B cell (primary cell): Measurements from ENCODE around the gene TREM1. TPM values are rescaled to one million over a fixed set of nuclear protein-coding genes. Genes with fewer than 3 reads are reported as not detected.

Experiments used
- ATAC-seq: fragments of 200-7000 bp; cut with Tn5 transposase; one replicate; pipeline ENCODE4 v1.10.0; 2021; ENCODE audit warnings: low read depth, mild to moderate bottlenecking, moderate number of reproducible peaks, moderate library complexity
- CTCF ChIA-PET: fragments of 350-600 bp; sonication (Branson Sonifier 250); formaldehyde crosslinking; loops from one replicate; lab custom pipeline; 2021; ENCODE audit warnings: antibody characterized with exemption, inconsistent platforms; lab: Charles Lee
- POLR2A ChIA-PET: fragments of 350-600 bp; sonication (Branson Sonifier 250); formaldehyde crosslinking; loops from one replicate; lab custom pipeline; 2021; ENCODE audit warnings: antibody characterized with exemption; lab: Charles Lee
- DNase-seq: peaks from one replicate; pipeline ENCODE4 v3.0.0; 2013
- H2AFZ ChIP-seq: 2 replicates; pipeline ENCODE4 v1.6.1; 2012; ENCODE audit warnings: mild to moderate bottlenecking, low read depth, low read length; ENCODE audit not compliant: insufficient read depth, poor library complexity, severe bottlenecking
- H3K27ac ChIP-seq, 2 donors: 1 replicate in 1 of 2; 2 replicates in 1 of 2; pipeline ENCODE4 v1.5.1; 2012 to 2013; ENCODE audit warnings: low read length in 2 of 2, mild to moderate bottlenecking in 2 of 2, moderate library complexity in 1 of 2
- H3K27me3 ChIP-seq, 4 experiments: fragments of 200-600 bp in 1 of 4; sonication (generic) in 1 of 4; replicated peaks in 1 of 4; 1 replicate in 2 of 4; 2 replicates in 2 of 4; pipeline versions ENCODE4 v1.6.1 to v1.7.0; 2013 to 2016; ENCODE audit warnings: low read length in 3 of 4, mild to moderate bottlenecking in 2 of 4, mixed read lengths in 1 of 4, moderate library complexity in 1 of 4; ENCODE audit not compliant: insufficient read depth in 4 of 4, control insufficient read depth in 3 of 4; ENCODE audit errors: control extremely low read depth in 1 of 4
- H3K36me3 ChIP-seq, 2 experiments: replicated peaks in 1 of 2; 1 replicate in 1 of 2; 2 replicates in 1 of 2; pipeline versions ENCODE4 v1.6.1 to v1.7.1; 2013; ENCODE audit warnings: low read length in 1 of 2; ENCODE audit not compliant: insufficient read depth in 2 of 2, control insufficient read depth in 1 of 2; ENCODE audit errors: control extremely low read depth in 1 of 2, extremely low read depth in 1 of 2
- H3K4me1 ChIP-seq, 2 donors: fragments of 200-600 bp in 1 of 2; sonication (generic) in 1 of 2; 1 replicate in 1 of 2; 2 replicates in 1 of 2; pipeline versions ENCODE4 v1.5.1 to v1.6.1; 2013 to 2017; ENCODE audit warnings: low read length in 2 of 2; ENCODE audit not compliant: control insufficient read depth in 2 of 2, insufficient read depth in 2 of 2
- H3K4me2 ChIP-seq: replicated peaks from 2 replicates; pipeline ENCODE3; 2012; ENCODE audit warnings: mild to moderate bottlenecking, low read depth, low read length; ENCODE audit not compliant: poor library complexity, severe bottlenecking
- H3K4me3 ChIP-seq, 5 experiments: fragments of 200-600 bp in 1 of 5; sonication (generic) in 1 of 5; 1 replicate in 3 of 5; 2 replicates in 2 of 5; pipeline versions ENCODE4 v1.5.1 to v1.7.0; 2011 to 2016; ENCODE audit warnings: low read length in 4 of 5, mild to moderate bottlenecking in 4 of 5, low read depth in 2 of 5, control low read depth in 1 of 5, moderate library complexity in 1 of 5; ENCODE audit not compliant: insufficient read depth in 1 of 5; ENCODE audit errors: control extremely low read depth in 1 of 5, extremely low read depth in 1 of 5
- H3K79me2 ChIP-seq: fragments of 200-600 bp; sonication (generic); one replicate; pipeline ENCODE4 v1.6.0; 2016; ENCODE audit warnings: low read length; ENCODE audit not compliant: control insufficient read depth, insufficient read depth
- H3K9ac ChIP-seq: fragments of 200-600 bp; sonication (generic); 2 replicates; pipeline ENCODE4 v1.6.1; 2017; ENCODE audit warnings: mild to moderate bottlenecking, low read length, moderate library complexity
- H3K9me3 ChIP-seq, 3 donors: one replicate each; pipeline versions ENCODE4 v1.6.1 to v1.7.1; 2013; ENCODE audit warnings: low read length in 2 of 3; ENCODE audit not compliant: control insufficient read depth in 2 of 3, insufficient read depth in 1 of 3; ENCODE audit errors: control extremely low read depth in 1 of 3
- H4K20me1 ChIP-seq: 2 replicates; pipeline ENCODE4 v1.6.0; 2012; ENCODE audit warnings: mild to moderate bottlenecking, low read length; ENCODE audit not compliant: insufficient read depth, control insufficient read depth, poor library complexity, severe bottlenecking
- H3K27ac Mint-ChIP-seq: one replicate; pipeline ENCODE4 v1.8.0; 2021; ENCODE audit warnings: mixed read lengths
- H3K27me3 Mint-ChIP-seq: one replicate; pipeline ENCODE4 v1.8.0; 2021; ENCODE audit warnings: mixed read lengths
- H3K4me1 Mint-ChIP-seq: one replicate; pipeline ENCODE4 v1.8.0; 2021; ENCODE audit warnings: mixed read lengths
- H3K4me3 Mint-ChIP-seq: one replicate; pipeline ENCODE4 v1.8.0; 2021; ENCODE audit warnings: mixed read lengths
- H3K9me3 Mint-ChIP-seq: one replicate; pipeline ENCODE4 v1.8.0; 2022; ENCODE audit warnings: mixed read lengths; ENCODE audit not compliant: insufficient read depth
- EZH2 ChIP-seq: IDR thresholded peaks from 2 replicates; pipeline ENCODE4 v1.6.1; 2012; ENCODE audit warnings: borderline replicate concordance, low read depth, mild to moderate bottlenecking, moderate library complexity, low read length; ENCODE audit not compliant: insufficient read depth, poor library complexity, severe bottlenecking
- WGBS: methylation state at CpG from one replicate; pipeline ENCODE4 v1.1.5; 2013; ENCODE audit warnings: missing lambda C conversion rate; ENCODE audit not compliant: insufficient coverage; 5-methylcytosine and 5-hydroxymethylcytosine counted together
- intact Hi-C: fragments of 100-400 bp; cut with micrococcal nuclease; formaldehyde crosslinking; loops from one replicate; pipeline ENCODE4 v1.10.0; 2022
- polyA plus RNA-seq: library from polyadenylated mRNA; depleted of rRNA; stranded (reverse); fragments of >200 nt; gene quantifications from 2 replicates; pipeline ENCODE4 v1.2.3, GENCODE V29; 2012
- total RNA-seq, 2 donors: library from RNA; stranded (reverse); fragments of 120-200 nt in 1 of 2; gene quantifications; 1 replicate in 1 of 2; 2 replicates in 1 of 2; pipeline versions ENCODE4 v1.2.3 to v1.2.4, GENCODE V29; 2013 to 2022
- TF ChIP-seq, protein P1 (sequence below): fragments of 200-600 bp; IDR thresholded peaks from one replicate; pipeline ENCODE4 v1.8.0; 2022; ENCODE audit warnings: antibody characterized with exemption, mild to moderate bottlenecking

TREM1 gene
- total and polyA plus RNA-seq, 2 donors (not counting 1 experiment from before 2014, with no cell fraction given): 1.9 TPM; not detected in 1

DNA sequence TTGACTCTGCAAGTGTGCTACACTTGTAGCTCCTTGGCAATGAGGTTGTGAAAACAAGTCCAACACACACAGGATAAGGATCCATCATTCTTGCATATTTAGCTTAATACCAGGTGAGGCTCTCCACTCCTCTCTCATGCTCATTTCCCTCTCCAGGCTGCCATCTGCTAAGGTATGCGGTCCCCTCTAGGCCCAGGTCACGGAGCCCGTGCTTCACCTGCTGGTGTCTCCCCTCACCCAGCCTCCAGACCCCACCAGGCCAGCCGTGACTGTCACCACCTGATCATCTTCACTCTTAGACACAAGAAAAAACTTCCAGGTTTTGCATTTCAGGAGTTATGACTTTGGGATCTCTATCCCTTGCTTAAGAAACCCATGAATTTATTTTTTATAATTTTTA is 34.7 kb upstream of the TREM1 start:
- Histone ChIP-seq H3K4me3 (no peak overlapping the region), H3K79me2 (no peaks in the 10 kb centered on the region), H3K4me2 (no peak overlapping the region), H3K4me1 (peaks cover 27% of the 10 kb centered on the region in 2 donors), H2AFZ (no peak overlapping the region), H3K36me3 (no peaks in the 10 kb centered on the region), H3K9ac (no peak overlapping the region), H3K27me3 (peaks cover 0 to 7% (median 0%) of the 10 kb centered on the region in 4 experiments), H4K20me1 (no peaks in the 10 kb centered on the region), H3K27ac (no peak overlapping the region), H3K9me3 (no peaks in the 10 kb centered on the region)
- intact Hi-C loops: no loop called here
- ATAC-seq: no peak
- Mint-ChIP-seq H3K9me3 (no peaks in the 10 kb centered on the region), H3K27ac (no peak overlapping the region), H3K27me3 (peaks cover 11% of the 10 kb centered on the region), H3K4me1 (peaks cover 16% of the 10 kb centered on the region), H3K4me3 (no peak overlapping the region)
- no peak for DNase-seq
- TF ChIP-seq EZH2: no peak
- TF ChIP-seq, protein P1, sequence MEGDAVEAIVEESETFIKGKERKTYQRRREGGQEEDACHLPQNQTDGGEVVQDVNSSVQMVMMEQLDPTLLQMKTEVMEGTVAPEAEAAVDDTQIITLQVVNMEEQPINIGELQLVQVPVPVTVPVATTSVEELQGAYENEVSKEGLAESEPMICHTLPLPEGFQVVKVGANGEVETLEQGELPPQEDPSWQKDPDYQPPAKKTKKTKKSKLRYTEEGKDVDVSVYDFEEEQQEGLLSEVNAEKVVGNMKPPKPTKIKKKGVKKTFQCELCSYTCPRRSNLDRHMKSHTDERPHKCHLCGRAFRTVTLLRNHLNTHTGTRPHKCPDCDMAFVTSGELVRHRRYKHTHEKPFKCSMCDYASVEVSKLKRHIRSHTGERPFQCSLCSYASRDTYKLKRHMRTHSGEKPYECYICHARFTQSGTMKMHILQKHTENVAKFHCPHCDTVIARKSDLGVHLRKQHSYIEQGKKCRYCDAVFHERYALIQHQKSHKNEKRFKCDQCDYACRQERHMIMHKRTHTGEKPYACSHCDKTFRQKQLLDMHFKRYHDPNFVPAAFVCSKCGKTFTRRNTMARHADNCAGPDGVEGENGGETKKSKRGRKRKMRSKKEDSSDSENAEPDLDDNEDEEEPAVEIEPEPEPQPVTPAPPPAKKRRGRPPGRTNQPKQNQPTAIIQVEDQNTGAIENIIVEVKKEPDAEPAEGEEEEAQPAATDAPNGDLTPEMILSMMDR: no peak
- ChIA-PET CTCF (interaction anchor here (0.6 to 5.9 kb wide), 9 partner anchors 12 to 316 kb away, joined by 3 to 134 read pairs (median 12); partner anchors contain the start of gene NCR2), POLR2A (interaction anchor here (0.5 kb wide), 1 partner anchor 44 kb away, joined by 5 read pairs; no protein-coding TSS in a partner anchor)
- 76% methylated on average over 3 of the region's 4 CpGs for WGBS
